Peyer's patch (tissue), 4 donors: ENCODE data around the gene ADAM12.

Experiments
- CTCF ChIP-seq, 6 experiments: fragments of 450-650 bp in 4 of 6; fragments of 200-600 bp in 2 of 6; sonication (generic) in 1 of 6; IDR thresholded peaks; one replicate each; pipeline ENCODE4 v1.5.1; 2017 to 2019; ENCODE audit warnings: antibody characterized with exemption in 6 of 6, mild to moderate bottlenecking in 3 of 6, moderate library complexity in 1 of 6
- POLR2A ChIP-seq, 2 donors: fragments of 450-650 bp; IDR thresholded peaks; one replicate each; pipeline ENCODE4 v1.5.1; 2017; ENCODE audit warnings: antibody characterized with exemption in 2 of 2, mild to moderate bottlenecking in 2 of 2, moderate library complexity in 2 of 2

- TF ChIP-seq CTCF (IDR thresholded peaks at IDR 0.05) (no peak), POLR2A (IDR thresholded peaks at IDR 0.05) (no peak)
Measured at GRCh38 chr10:125964558-125964957, 423.7 kb downstream of the ADAM12 start.
